ENCODE data around the gene KCNT2.

The KCNT2 gene

DNA sequence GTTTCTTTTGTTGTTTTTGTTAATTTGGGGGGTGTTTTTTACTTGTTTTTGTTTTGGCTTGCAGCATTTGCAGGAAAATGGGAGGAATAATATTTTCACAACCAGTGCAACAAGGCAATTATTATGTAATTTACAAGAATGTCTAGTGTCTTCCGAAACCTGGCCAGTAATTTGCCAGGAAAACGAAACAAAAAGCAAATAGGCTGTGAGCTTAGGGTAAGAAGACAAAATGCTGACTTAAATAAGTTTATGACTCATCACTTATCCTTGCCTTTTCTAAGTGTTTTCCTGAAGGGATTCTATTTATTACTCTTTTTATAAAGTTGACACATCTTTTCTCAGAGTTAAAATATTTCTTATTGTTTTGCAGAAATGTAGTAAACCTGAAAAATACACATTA is 49.8 kb downstream of the KCNT2 start:
- TF ChIP-seq, protein P1, sequence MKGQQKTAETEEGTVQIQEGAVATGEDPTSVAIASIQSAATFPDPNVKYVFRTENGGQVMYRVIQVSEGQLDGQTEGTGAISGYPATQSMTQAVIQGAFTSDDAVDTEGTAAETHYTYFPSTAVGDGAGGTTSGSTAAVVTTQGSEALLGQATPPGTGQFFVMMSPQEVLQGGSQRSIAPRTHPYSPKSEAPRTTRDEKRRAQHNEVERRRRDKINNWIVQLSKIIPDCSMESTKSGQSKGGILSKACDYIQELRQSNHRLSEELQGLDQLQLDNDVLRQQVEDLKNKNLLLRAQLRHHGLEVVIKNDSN (IDR thresholded peaks at IDR 0.05) = no peak
- TF ChIP-seq EP300 (IDR thresholded peaks at IDR 0.05; ENCODE audit: borderline replicate concordance) = no peak
- TF ChIP-seq TCF12 (IDR thresholded peaks at IDR 0.05; ENCODE audit: low read depth) = no peak
- no peak for TF ChIP-seq TEAD4 (IDR thresholded peaks at IDR 0.05)
- no peak for TF ChIP-seq RAD21 (IDR thresholded peaks at IDR 0.05; ENCODE audit: low read depth)

DNA sequence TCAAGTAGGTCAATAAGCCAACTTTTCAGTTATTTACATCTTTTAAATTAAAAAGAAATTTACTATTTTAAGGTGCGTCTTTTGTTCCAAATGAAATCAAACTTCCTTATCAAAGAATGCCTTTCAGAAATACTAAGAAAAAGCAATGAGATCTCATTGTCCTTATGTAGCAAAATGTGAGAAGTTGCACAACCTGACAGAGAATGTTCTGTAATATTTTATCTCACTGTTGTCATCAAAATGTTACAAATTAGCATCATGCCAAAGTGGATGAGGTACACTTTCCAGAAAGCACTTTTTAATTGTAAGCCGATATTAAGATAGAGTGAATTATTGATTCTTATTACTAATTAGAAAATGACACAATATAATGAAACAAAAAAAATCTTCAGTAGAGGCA is 50.4 kb downstream of the KCNT2 start:
- no peak for TF ChIP-seq EGR1 (IDR thresholded peaks at IDR 0.05)
- no peak for TF ChIP-seq CREB1 (IDR thresholded peaks at IDR 0.05; ENCODE audit: low read depth)
- TF ChIP-seq RAD21 (IDR thresholded peaks at IDR 0.05; ENCODE audit: low read depth) = no peak
- no peak for TF ChIP-seq TCF12 (IDR thresholded peaks at IDR 0.05; ENCODE audit: low read depth)
- no peak for TF ChIP-seq YY1 (IDR thresholded peaks at IDR 0.05; ENCODE audit: low read depth)
- TF ChIP-seq, protein P1 (IDR thresholded peaks at IDR 0.05) = no peak
- TF ChIP-seq, protein P2, sequence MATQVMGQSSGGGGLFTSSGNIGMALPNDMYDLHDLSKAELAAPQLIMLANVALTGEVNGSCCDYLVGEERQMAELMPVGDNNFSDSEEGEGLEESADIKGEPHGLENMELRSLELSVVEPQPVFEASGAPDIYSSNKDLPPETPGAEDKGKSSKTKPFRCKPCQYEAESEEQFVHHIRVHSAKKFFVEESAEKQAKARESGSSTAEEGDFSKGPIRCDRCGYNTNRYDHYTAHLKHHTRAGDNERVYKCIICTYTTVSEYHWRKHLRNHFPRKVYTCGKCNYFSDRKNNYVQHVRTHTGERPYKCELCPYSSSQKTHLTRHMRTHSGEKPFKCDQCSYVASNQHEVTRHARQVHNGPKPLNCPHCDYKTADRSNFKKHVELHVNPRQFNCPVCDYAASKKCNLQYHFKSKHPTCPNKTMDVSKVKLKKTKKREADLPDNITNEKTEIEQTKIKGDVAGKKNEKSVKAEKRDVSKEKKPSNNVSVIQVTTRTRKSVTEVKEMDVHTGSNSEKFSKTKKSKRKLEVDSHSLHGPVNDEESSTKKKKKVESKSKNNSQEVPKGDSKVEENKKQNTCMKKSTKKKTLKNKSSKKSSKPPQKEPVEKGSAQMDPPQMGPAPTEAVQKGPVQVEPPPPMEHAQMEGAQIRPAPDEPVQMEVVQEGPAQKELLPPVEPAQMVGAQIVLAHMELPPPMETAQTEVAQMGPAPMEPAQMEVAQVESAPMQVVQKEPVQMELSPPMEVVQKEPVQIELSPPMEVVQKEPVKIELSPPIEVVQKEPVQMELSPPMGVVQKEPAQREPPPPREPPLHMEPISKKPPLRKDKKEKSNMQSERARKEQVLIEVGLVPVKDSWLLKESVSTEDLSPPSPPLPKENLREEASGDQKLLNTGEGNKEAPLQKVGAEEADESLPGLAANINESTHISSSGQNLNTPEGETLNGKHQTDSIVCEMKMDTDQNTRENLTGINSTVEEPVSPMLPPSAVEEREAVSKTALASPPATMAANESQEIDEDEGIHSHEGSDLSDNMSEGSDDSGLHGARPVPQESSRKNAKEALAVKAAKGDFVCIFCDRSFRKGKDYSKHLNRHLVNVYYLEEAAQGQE (IDR thresholded peaks at IDR 0.05; ENCODE audit: low read depth) = no peak
- no peak for TF ChIP-seq CEBPB (IDR thresholded peaks at IDR 0.05)
- TF ChIP-seq ZBTB7A (IDR thresholded peaks at IDR 0.05; ENCODE audit: low read depth) = no peak
- TF ChIP-seq TAF1 (IDR thresholded peaks at IDR 0.05; ENCODE audit: low read depth) = no peak
- TF ChIP-seq NFIC (IDR thresholded peaks at IDR 0.05) = no peak
- TF ChIP-seq EP300 (IDR thresholded peaks at IDR 0.05; ENCODE audit: borderline replicate concordance) = no peak
- TF ChIP-seq FOXM1 (IDR thresholded peaks at IDR 0.05; ENCODE audit: borderline replicate concordance, low read depth) = no peak

DNA sequence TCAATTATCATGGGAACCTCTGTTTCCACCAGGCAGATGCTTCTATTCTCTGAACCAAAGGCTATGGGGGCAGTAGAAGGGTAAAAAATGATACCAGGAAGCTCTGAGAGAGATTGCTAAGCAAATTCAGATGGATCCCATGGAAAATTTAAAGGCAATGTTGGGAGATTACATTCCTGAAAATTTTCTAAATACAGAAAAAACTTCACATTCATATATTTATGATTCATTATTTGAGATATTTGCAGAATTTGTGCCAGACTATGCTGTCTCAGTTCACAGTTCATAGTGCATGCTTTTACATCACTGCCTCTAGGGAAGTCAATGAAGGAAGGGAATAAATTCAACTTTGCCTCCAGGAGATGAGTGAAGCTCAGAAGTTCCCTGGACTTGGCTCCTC is 57.5 kb downstream of the KCNT2 start:
- TF ChIP-seq YY1 (IDR thresholded peaks at IDR 0.05; ENCODE audit: low read depth) (no peak), TCF12 (IDR thresholded peaks at IDR 0.05; ENCODE audit: low read depth) (no peak), CREB1 (IDR thresholded peaks at IDR 0.05; ENCODE audit: low read depth) (no peak), TEAD4 (IDR thresholded peaks at IDR 0.05) (no peak), TAF1 (IDR thresholded peaks at IDR 0.05; ENCODE audit: low read depth) (no peak), EP300 (IDR thresholded peaks at IDR 0.05; ENCODE audit: borderline replicate concordance) (no peak), NFIC (IDR thresholded peaks at IDR 0.05) (no peak), FOXM1 (IDR thresholded peaks at IDR 0.05; ENCODE audit: borderline replicate concordance, low read depth) (no peak), RAD21 (IDR thresholded peaks at IDR 0.05; ENCODE audit: low read depth) (no peak), ZBTB7A (IDR thresholded peaks at IDR 0.05; ENCODE audit: low read depth) (no peak), EGR1 (IDR thresholded peaks at IDR 0.05) (no peak), CEBPB (IDR thresholded peaks at IDR 0.05) (no peak)
- TF ChIP-seq, protein P3, sequence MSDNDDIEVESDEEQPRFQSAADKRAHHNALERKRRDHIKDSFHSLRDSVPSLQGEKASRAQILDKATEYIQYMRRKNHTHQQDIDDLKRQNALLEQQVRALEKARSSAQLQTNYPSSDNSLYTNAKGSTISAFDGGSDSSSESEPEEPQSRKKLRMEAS (IDR thresholded peaks at IDR 0.05) = no peak
- TF ChIP-seq, protein P1 (IDR thresholded peaks at IDR 0.05) = no peak
- TF ChIP-seq, protein P2 (IDR thresholded peaks at IDR 0.05; ENCODE audit: low read depth) = no peak

DNA sequence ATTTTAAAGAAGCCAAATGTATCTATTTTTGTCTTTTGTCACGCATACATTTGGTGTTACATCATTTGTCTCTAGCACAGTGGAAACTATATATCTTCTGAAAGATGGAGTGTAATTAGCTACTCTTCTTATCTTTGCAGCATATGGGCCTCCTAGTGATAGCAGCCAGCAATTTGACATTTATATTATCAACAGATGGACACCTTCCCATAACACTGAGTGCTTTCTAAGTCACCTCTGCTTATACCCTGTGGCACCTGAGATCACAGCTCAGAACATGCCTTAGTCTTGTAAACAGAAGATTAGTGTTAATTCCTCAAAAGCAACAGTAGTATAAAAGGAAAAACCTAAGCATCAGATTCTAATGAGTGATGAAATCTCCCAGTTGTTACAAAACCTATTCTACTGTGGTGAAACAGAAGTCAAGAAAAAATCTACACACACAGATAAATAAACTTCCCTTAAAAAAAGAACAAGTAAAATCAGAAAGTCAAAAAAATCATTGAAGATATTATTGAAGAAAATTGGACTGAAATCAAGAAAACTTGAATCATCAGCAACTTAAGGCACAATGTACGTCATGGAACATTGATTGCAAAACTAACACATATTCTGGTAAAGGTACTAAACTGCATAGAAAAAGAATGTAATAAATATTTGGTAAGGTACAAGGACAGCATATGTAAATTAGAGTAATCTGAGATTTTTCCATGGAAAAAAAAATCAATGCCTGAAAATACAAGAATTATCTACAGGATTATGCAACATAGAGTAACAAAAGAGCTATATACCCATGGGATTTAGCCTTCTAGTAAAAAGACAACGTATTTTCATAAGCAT is 61.7 kb downstream of the KCNT2 start:
- TF ChIP-seq CEBPB (IDR thresholded peaks at IDR 0.05) = no peak
- no peak for TF ChIP-seq NFIC (IDR thresholded peaks at IDR 0.05)
- TF ChIP-seq, protein P3 (IDR thresholded peaks at IDR 0.05) = no peak
- TF ChIP-seq TCF12 (IDR thresholded peaks at IDR 0.05; ENCODE audit: low read depth) = no peak
- TF ChIP-seq EGR1 (IDR thresholded peaks at IDR 0.05) = no peak
- TF ChIP-seq RAD21 (IDR thresholded peaks at IDR 0.05; ENCODE audit: low read depth) = no peak
- TF ChIP-seq CREB1 (IDR thresholded peaks at IDR 0.05; ENCODE audit: low read depth) = no peak
- no peak for TF ChIP-seq TAF1 (IDR thresholded peaks at IDR 0.05; ENCODE audit: low read depth)
- no peak for TF ChIP-seq ZBTB7A (IDR thresholded peaks at IDR 0.05; ENCODE audit: low read depth)

DNA sequence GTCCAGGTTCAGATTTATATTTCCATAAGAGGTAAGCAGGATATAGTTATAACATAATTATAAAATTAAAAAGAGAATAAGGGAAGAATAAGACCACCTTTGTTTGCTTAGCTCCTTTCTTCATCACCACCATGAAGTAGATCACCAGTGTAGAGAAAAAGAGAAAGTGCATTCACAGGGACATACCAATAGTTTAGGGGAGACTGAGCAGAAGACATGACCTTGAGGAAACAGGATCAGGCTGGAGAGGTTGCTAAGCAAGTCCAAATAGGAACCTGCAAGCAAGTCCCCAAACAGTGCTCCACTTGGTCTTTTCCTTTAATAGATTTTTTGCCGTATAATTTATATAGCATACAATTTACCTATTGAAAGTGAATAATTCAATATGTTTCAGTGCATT is 63.0 kb downstream of the KCNT2 start:
- no peak for TF ChIP-seq TAF1 (IDR thresholded peaks at IDR 0.05; ENCODE audit: low read depth)
- TF ChIP-seq EGR1 (IDR thresholded peaks at IDR 0.05) = no peak
- TF ChIP-seq RAD21 (IDR thresholded peaks at IDR 0.05; ENCODE audit: low read depth) = no peak
- no peak for TF ChIP-seq TCF12 (IDR thresholded peaks at IDR 0.05; ENCODE audit: low read depth)
- TF ChIP-seq, protein P3 (IDR thresholded peaks at IDR 0.05) = no peak
- TF ChIP-seq, protein P2 (IDR thresholded peaks at IDR 0.05; ENCODE audit: low read depth) = no peak
- TF ChIP-seq NFIC (IDR thresholded peaks at IDR 0.05) = no peak
- TF ChIP-seq, protein P1 (IDR thresholded peaks at IDR 0.05) = no peak
- no peak for TF ChIP-seq CREB1 (IDR thresholded peaks at IDR 0.05; ENCODE audit: low read depth)
- TF ChIP-seq EP300 (IDR thresholded peaks at IDR 0.05; ENCODE audit: borderline replicate concordance) = no peak
- no peak for TF ChIP-seq YY1 (IDR thresholded peaks at IDR 0.05; ENCODE audit: low read depth)
- no peak for TF ChIP-seq FOXM1 (IDR thresholded peaks at IDR 0.05; ENCODE audit: borderline replicate concordance, low read depth)
- no peak for TF ChIP-seq CEBPB (IDR thresholded peaks at IDR 0.05)
- TF ChIP-seq TEAD4 (IDR thresholded peaks at IDR 0.05) = no peak
- TF ChIP-seq ZBTB7A (IDR thresholded peaks at IDR 0.05; ENCODE audit: low read depth) = no peak
